ENCODE measurements around the gene NPFF.
A peak's percentile ranks its signal among the peaks of the same experiment; 100 is the strongest.

Gene NPFF

DNA sequence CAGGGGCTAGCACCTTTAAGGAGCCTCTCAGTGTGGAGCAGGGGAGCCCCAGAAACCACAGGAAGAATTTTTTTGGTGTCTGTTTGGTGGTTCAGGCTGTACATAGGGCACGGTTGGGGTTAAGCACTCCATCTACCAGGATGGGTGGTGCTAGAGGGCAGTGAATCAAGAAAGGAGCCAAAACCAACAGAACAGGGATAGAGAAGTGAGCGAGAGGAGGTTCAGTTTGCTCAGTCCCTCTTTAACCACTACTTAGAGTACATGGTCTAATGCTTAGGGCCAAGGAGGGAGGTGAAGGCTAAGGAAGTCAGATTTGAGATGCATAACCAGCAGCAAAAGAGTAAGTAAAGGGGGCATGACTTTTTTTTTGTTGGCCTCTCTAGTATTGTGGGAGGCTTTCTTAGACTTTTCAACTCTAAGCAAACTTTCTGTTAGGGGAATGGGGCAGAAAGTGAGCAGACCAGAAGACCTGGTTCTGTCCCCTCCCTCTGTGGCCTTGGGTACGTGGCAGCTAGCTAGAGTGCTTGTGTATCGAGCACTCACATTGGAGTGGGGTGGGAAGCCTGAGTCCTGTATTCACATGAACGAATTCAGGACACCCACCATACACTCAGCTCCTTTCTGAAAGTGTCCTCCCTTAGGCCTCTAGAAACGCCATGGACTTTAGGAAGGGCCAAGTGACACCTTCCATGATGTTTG, 6.6 kb upstream of the NPFF start:
- DNase-seq (ENCODE audit: low spot score) = no peak

DNA sequence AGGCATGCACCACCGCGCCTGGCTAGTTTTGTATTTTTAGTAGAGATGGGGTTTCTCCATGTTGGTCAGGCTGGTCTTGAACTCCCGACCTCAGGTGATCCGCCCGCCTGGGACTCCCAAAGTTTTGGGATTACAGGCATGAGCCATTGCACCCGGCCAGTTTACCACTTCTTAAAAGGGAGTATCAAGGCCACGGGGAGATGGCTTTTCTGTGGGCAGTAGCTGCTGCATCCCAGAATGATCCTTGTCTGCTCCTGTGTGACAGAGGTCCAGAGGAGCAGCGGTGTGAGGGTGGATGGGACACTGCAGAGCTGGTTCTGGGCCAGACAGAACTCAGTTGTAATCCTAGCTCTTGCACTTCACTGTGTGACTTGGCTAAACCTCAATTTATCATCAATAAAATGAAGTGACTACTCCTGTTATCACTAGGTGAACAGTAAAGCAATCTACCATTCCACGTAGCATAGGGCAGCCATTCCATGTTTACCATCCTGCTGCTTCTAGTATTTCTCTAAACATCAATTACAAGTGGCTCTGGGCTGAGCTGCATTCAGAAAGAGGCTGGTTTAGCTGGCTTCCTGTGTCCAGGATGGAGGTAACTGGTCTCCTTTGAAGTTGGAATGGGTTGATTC, 3.0 kb upstream of the NPFF start:
- DNase-seq (ENCODE audit: low spot score) = no peak

GRCh38 chr12:53508534-53509170, 1.4 kb upstream of the NPFF start:
- peak; percentile 72 for DNase-seq (ENCODE audit: low spot score)

DNA sequence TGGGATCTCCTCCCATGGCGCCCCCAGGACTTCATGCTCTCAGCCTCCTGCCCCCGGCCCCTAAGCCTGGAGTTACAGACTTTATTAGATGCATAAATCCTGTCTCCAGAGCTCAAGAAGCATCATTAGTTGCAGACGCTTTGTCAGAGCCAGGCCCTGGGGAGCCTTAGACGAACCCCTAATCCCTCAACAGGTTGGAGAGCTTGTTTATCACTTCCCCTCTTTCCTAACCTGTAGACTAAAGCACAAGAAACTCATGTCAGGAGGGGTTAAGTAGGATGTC, 260 bp upstream of the NPFF start:
- DNase-seq (ENCODE audit: low spot score) = no peak

DNA sequence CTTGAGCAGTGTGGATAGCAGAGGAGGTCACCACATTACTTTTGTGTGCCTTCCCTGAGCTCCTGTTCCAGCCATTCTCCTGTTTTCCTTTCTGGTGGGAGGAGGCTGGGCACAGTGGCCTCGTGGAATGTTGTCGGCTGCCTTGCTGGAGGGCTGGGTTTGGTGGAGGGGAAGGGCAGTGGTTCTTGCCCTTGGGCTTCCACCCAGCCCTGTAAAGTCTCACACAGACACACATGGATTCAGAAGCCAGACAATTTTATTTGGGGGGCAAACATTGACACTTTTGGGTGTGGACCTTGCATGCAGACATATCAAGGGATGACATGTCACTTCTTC, 866 bp downstream of the NPFF start:
- no peak for DNase-seq (ENCODE audit: low spot score)

GRCh38 chr12:53505555-53506449, 1.5 kb downstream of the NPFF start:
- DNase-seq (ENCODE audit: low spot score) = no peak

GRCh38 chr12:53505086-53505485, 2.2 kb downstream of the NPFF start:
- no peak for DNase-seq (ENCODE audit: low spot score)

- DNase-seq (ENCODE audit: low spot score) = no peak
Observed at GRCh38 chr12:53504004-53504920, 3.0 kb downstream of the NPFF start.

- no peak for DNase-seq (ENCODE audit: low spot score)
Observed at GRCh38 chr12:53502983-53503728, 4.1 kb downstream of the NPFF start.

GRCh38 chr12:53502331-53502730, 5.0 kb downstream of the NPFF start:
- peak; percentile 38 for DNase-seq (ENCODE audit: low spot score)

- no peak for DNase-seq (ENCODE audit: low spot score)
Observed at GRCh38 chr12:53501615-53502181, 5.6 kb downstream of the NPFF start.

DNA sequence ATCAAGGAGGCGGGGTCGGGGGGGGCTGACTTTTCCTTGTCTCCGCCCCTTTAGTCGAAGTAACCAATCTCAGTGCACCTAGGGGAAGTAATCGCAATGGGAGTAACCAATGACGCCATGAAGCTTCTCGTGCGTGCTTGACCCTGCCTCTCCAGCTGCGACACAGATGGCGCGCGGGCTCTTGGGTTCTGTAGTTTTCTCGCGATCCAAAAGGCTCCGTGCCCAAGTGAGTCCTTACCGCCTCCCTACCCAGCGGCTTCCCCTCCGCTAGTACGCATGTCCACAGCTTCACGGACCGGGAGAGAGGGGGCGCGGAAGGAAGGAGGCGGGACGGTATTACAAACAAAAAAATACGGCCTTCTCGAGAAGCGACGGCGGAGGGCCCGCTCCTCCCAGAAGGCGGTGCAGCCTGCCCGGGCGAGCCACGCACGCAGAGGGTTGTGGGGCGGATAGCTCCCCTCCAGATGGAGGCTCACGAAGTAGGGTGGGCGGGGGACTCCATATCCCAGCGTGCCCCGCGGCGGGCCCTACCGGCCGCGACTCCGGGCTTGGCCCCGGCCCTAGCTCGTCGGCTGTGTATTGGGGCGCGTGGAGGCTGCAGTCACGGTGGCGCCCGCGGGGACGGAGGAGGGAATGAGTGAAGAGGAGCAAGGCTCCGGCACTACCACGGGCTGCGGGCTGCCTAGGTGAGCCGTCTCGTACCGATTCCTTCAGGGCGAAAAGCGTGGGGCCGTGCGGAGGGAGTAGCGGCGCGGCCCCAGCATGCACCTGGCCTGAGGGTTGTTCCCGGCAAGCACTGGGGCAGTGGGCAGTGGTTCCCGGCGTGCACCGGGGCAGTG, 6.3 kb downstream of the NPFF start, which contains the start of gene TARBP2:
TSS of gene TARBP2 (plus strand) at position 508 of the 839 bp plus-strand sequence. CDS start at position 634, 126 bp downstream.
- DNase-seq (ENCODE audit: low spot score) = peak; percentile 98

DNA sequence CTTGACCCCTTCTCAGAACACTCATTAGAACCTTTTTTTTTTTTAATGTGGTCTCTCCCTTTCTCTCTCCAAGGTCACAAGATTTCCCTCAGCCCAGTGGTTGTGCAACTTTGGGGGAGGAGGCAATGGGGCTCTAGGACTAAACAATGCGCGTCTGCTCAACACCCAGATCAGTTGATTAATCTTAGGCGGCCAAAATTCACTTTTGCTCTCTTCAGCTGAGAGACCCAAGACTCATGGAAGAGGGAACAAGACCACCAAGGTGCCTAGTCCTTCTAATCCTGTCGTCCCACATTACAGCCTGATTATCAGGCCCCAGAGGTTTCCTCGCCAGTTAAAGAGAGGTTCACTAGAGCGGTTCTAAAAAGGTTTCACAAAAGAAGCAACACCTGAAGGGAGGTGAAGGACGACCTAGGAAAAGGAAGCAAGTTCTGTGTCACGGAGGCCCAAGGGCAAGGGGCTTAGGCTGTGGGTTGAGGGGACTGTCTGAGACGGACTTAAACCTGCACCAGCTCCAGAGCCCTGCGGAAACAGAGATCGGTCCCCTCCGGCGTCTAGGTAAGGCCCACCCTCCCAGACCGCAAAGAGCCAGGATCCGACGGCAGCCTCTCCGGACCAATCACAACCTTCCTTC, 7.0 kb downstream of the NPFF start:
- no peak for DNase-seq (ENCODE audit: low spot score)

DNA sequence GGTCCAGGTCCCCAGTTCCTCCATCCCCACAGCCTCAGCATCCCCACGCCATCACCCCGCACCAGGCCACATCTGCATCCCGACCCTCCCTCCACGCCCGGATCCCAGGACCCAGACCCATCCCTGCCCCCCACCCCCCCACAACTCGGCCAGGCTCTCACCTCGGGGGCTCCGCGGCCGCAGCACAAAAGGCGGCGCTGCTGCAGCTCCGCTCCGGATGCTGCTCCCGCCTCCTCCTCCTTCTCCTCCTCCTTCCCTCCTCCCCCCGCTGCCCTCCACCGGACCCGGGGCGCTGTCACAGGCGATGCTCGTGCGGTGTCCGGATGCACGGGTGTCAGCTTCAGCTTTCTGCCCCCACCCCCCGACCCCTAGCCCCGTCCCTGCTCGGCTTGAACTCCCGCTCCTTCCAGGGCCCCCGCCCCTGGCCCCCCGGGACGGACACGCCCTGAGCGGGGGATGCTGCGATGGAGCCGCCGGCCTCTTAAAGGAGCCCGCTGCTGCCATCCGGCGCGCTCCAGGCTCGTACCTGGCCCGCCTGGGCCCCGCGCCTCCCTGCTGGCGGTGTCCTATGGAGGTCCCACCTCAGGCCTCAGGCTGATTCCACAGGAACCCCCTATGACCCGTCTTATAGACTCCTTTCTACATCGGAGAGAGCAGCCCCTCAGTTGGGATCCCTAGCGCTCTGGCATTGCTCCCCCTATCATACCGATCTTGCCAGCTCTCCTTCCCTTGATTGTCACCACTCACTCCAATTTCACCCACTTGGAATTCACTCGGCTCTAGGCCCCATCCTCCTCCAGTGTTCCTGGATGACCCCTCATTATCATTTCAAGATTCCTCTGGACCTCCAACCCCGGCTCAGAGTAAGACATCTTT, 7.8 kb downstream of the NPFF start, which contains the start of gene MAP3K12:
TSS of gene MAP3K12 (minus strand) at position 193 of the 876 bp plus-strand sequence. CDS start 12,067 bp downstream, outside the sequence.
- no peak for DNase-seq (ENCODE audit: low spot score)

GRCh38 chr12:53498235-53498630, 9.1 kb downstream of the NPFF start:
- DNase-seq (ENCODE audit: low spot score) = no peak

- DNase-seq (ENCODE audit: low spot score) = no peak
Observed at GRCh38 chr12:53497461-53497860, 9.8 kb downstream of the NPFF start.

DNA sequence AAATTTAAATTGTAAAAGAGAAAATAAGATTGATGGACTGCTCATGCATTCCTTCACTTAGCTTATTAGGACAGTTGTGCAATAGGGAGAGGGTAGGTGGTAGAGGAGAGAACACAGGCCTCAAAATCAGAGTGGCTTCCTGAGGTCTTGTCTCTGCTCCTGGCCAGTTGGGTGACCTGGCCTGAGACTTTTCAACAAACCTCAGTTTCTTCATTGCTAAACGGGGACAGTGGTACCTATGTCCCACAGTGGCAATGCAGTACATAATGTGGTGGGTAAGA, 10.6 kb downstream of the NPFF start:
- DNase-seq (ENCODE audit: low spot score) = no peak

Measured in COLO829 (cell line).